Panc1 (cell line): Measurements from ENCODE around the gene EEF2K. TPM values are rescaled to one million over a fixed set of nuclear protein-coding genes. Genes with fewer than 3 reads are reported as not detected.

Experiments used
- ATAC-seq: fragments of 200-7000 bp; cut with Tn5 transposase; 2 replicates; pipeline ENCODE4 v1.9.1; 2020; ENCODE audit warnings: mild to moderate bottlenecking, moderate library complexity
- BruUV-seq: library from RNA; stranded (reverse); fragments of 400-500 nt; replicated peaks from 2 replicates; lab custom pipeline; 2021; lab: Mats Ljungman, UMichigan
- CTCF ChIA-PET: fragments of 300-600 bp; sonication (Branson Sonifier 250); formaldehyde crosslinking; loops from one replicate; lab custom pipeline; 2022; ENCODE audit warnings: antibody characterized with exemption; lab: Charles Lee
- POLR2A ChIA-PET: fragments of 300-600 bp; sonication (Branson Sonifier 250); formaldehyde crosslinking; loops from one replicate; lab custom pipeline; 2022; ENCODE audit warnings: antibody characterized with exemption; lab: Charles Lee
- DNase-seq: peaks from one replicate; pipeline ENCODE4 v3.0.0-alpha.2; 2010; ENCODE audit warnings: low read depth, low spot score
- H3K27ac ChIP-seq: 2 replicates; pipeline ENCODE4 v1.5.1; 2011; ENCODE audit warnings: mild to moderate bottlenecking, low read length, inconsistent platforms
- H3K27me3 ChIP-seq: fragments of 200-500 bp; sonication (Bioruptor generic); 2 replicates; pipeline ENCODE4 v1.6.0; 2014; ENCODE audit warnings: low read length, inconsistent platforms; ENCODE audit not compliant: control insufficient read depth, insufficient read depth
- H3K36me3 ChIP-seq: fragments of 200-500 bp; sonication (Bioruptor generic); 2 replicates; pipeline ENCODE4 v1.5.1; 2014; ENCODE audit warnings: inconsistent platforms, mild to moderate bottlenecking, low read length, moderate library complexity; ENCODE audit not compliant: control insufficient read depth, insufficient read depth
- H3K4me1 ChIP-seq: 2 replicates; pipeline ENCODE4 v1.5.1; 2011; ENCODE audit warnings: inconsistent platforms, mild to moderate bottlenecking, low read length, moderate library complexity; ENCODE audit not compliant: control insufficient read depth, insufficient read depth
- H3K4me3 ChIP-seq, 2 experiments: 2 replicates each; pipeline ENCODE4 v1.5.1; 2011 to 2012; ENCODE audit warnings: low read depth in 2 of 2, low read length in 2 of 2, mild to moderate bottlenecking in 2 of 2, inconsistent platforms in 1 of 2, moderate library complexity in 1 of 2
- H3K9me3 ChIP-seq: fragments of 200-500 bp; sonication (Bioruptor generic); 2 replicates; pipeline ENCODE4 v1.5.1; 2014; ENCODE audit warnings: low read depth, mild to moderate bottlenecking, inconsistent platforms, low read length, moderate library complexity; ENCODE audit not compliant: control insufficient read depth, insufficient read depth
- POLR2AphosphoS5 ChIP-seq: IDR thresholded peaks from 2 replicates; pipeline ENCODE4 v1.6.1; 2012; ENCODE audit warnings: mild to moderate bottlenecking, low read depth, low read length, moderate library complexity
- SIN3A ChIP-seq: IDR thresholded peaks from 2 replicates; pipeline ENCODE4 v1.6.1; 2012; ENCODE audit warnings: low read depth, mild to moderate bottlenecking, low read length, moderate library complexity, borderline replicate concordance; ENCODE audit not compliant: insufficient read depth
- TCF7L2 ChIP-seq: IDR thresholded peaks from 2 replicates; pipeline ENCODE4 v1.6.1; 2011; ENCODE audit warnings: mild to moderate bottlenecking, low read depth, low read length, inconsistent platforms
- in situ Hi-C: cut with HindIII; loops from 2 replicates; pipeline ENCODE4 v1.10.0; 2016; ENCODE audit warnings: low sequenced_read_pairs, low pct_unique_long_range_greater_than_20kb
- intact Hi-C: fragments of 100-400 bp; cut with micrococcal nuclease; formaldehyde crosslinking; loops from one replicate; pipeline ENCODE4 v1.10.0; 2022; ENCODE audit not compliant: unreplicated experiment
- total RNA-seq: library from RNA; stranded (reverse); gene quantifications from one replicate; pipeline ENCODE4 v1.2.1, GENCODE V29; 2021; ENCODE audit not compliant: unreplicated experiment
- TF ChIP-seq, protein P1 (sequence below): fragments of 450-650 bp; IDR thresholded peaks from 2 replicates; pipeline ENCODE4 v1.5.1; 2017; ENCODE audit warnings: mild to moderate bottlenecking
- TF ChIP-seq, protein P2 (sequence below), 2 experiments: IDR thresholded peaks; 2 replicates each; pipeline ENCODE4 v1.6.1; 2011 to 2012; ENCODE audit warnings: low read depth in 2 of 2, control low read depth in 1 of 2, low read length in 1 of 2, mild to moderate bottlenecking in 1 of 2, moderate library complexity in 1 of 2; ENCODE audit not compliant: insufficient read depth in 1 of 2

EEF2K gene
- total RNA-seq, 1 experiment from 2014 or later: 15.0 TPM

GRCh38 chr16:22323173-22323958, 117.3 kb downstream of the EEF2K start:
- in situ Hi-C loops (no loop called here), intact Hi-C loops (no loop called here)
- TF ChIP-seq SIN3A (no peak), TCF7L2 (no peak), POLR2AphosphoS5 (no peak)
- TF ChIP-seq, protein P1, sequence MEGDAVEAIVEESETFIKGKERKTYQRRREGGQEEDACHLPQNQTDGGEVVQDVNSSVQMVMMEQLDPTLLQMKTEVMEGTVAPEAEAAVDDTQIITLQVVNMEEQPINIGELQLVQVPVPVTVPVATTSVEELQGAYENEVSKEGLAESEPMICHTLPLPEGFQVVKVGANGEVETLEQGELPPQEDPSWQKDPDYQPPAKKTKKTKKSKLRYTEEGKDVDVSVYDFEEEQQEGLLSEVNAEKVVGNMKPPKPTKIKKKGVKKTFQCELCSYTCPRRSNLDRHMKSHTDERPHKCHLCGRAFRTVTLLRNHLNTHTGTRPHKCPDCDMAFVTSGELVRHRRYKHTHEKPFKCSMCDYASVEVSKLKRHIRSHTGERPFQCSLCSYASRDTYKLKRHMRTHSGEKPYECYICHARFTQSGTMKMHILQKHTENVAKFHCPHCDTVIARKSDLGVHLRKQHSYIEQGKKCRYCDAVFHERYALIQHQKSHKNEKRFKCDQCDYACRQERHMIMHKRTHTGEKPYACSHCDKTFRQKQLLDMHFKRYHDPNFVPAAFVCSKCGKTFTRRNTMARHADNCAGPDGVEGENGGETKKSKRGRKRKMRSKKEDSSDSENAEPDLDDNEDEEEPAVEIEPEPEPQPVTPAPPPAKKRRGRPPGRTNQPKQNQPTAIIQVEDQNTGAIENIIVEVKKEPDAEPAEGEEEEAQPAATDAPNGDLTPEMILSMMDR: no peak
- TF ChIP-seq, protein P2, sequence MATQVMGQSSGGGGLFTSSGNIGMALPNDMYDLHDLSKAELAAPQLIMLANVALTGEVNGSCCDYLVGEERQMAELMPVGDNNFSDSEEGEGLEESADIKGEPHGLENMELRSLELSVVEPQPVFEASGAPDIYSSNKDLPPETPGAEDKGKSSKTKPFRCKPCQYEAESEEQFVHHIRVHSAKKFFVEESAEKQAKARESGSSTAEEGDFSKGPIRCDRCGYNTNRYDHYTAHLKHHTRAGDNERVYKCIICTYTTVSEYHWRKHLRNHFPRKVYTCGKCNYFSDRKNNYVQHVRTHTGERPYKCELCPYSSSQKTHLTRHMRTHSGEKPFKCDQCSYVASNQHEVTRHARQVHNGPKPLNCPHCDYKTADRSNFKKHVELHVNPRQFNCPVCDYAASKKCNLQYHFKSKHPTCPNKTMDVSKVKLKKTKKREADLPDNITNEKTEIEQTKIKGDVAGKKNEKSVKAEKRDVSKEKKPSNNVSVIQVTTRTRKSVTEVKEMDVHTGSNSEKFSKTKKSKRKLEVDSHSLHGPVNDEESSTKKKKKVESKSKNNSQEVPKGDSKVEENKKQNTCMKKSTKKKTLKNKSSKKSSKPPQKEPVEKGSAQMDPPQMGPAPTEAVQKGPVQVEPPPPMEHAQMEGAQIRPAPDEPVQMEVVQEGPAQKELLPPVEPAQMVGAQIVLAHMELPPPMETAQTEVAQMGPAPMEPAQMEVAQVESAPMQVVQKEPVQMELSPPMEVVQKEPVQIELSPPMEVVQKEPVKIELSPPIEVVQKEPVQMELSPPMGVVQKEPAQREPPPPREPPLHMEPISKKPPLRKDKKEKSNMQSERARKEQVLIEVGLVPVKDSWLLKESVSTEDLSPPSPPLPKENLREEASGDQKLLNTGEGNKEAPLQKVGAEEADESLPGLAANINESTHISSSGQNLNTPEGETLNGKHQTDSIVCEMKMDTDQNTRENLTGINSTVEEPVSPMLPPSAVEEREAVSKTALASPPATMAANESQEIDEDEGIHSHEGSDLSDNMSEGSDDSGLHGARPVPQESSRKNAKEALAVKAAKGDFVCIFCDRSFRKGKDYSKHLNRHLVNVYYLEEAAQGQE (IDR thresholded peaks at IDR 0.05; ENCODE audit: insufficient read depth in 1 of 2, low read depth in 2 of 2, low read length in 1 of 2): no peak
- POLR2A ChIA-PET: no interaction called here
- no peak overlapping the region for H3K27ac ChIP-seq
- H3K4me1 ChIP-seq: no peaks in the 10 kb centered on the region
- no TSS peak for BruUV-seq
- CTCF ChIA-PET: no interaction called here
- no peaks in the 10 kb centered on the region for H3K9me3 ChIP-seq
- H3K27me3 ChIP-seq: no peaks in the 10 kb centered on the region
- DNase-seq (no peak), ATAC-seq (no peak)
- no peak overlapping the region for H3K4me3 ChIP-seq
- no peaks in the 10 kb centered on the region; the same call in none of the 2 replicates for H3K36me3 ChIP-seq

DNA sequence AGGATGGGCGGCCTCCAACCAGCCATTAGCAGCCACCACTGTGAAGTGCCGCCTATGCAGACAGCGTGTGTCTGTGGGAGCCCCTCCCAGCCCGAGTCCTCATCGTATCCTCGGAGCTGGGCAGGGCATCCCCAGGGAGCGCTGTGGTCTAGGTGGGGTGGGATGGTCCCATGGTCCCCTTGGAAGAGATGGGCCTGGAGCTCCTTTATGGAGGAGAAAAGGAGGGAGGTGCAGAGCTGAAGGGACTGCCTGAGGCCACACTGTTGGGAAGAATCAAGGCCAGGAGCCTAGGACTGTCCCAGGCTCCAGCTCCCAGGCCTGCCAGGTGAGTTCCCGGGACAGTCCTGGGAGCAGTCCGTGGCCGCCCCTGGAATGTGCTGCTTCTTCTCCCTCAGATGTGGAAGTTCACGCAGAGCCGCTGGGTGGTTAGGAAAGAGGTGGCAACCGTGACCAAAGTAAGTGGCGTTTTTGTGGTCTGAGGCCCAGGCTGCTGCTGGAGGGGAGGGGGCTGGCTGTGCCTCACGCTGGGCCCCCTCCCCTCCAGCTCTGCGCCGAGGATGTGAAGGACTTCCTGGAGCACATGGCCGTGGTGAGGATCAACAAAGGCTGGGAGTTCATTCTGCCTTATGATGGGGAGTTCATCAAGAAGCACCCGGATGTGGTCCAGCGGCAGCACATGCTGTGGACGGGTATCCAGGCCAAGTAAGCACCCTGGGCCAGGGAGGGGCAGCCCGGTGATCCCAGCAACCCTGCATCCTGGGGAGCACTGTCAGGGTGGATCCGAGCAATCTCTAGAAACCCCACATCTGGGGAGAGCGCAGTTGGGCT, 118.1 kb downstream of the EEF2K start:
- intact Hi-C loops: no loop called here
- no peak overlapping the region for H3K27ac ChIP-seq
- POLR2A ChIA-PET: interaction anchor here (0.6 kb wide), 1 partner anchor 14 kb away, joined by 4 read pairs; no protein-coding TSS in a partner anchor
- in situ Hi-C loops: no loop called here
- TF ChIP-seq POLR2AphosphoS5 (no peak), SIN3A (no peak), TCF7L2 (no peak)
- TF ChIP-seq, protein P2 (IDR thresholded peaks at IDR 0.05; ENCODE audit: insufficient read depth in 1 of 2, low read depth in 2 of 2, low read length in 1 of 2): no peak
- TF ChIP-seq, protein P1: no peak
- H3K4me1 ChIP-seq: no peaks in the 10 kb centered on the region
- DNase-seq: no peak
- no peak overlapping the region for H3K4me3 ChIP-seq
- H3K9me3 ChIP-seq: no peaks in the 10 kb centered on the region
- BruUV-seq: no TSS peak
- CTCF ChIA-PET: no interaction called here
- H3K36me3 ChIP-seq: no peaks in the 10 kb centered on the region; the same call in none of the 2 replicates
- ATAC-seq: no peak
- H3K27me3 ChIP-seq: no peaks in the 10 kb centered on the region
